Measurements from ENCODE around the gene OAF.
"Not testable (repeated sequence)": the region's sequence is repeated elsewhere in the genome, so short reads cannot be mapped to it uniquely, and the experiment has no call there.

GRCh38 chr11:120273956-120274355, 63.1 kb downstream of the OAF start:
- TF ChIP-seq CTCF, POLR2A (IDR thresholded peaks at IDR 0.05): not testable (repeated sequence)
